HepG2 (cell line): ENCODE results near the gene PRKAG3. TPM values are rescaled to one million over a fixed set of nuclear protein-coding genes. Genes with fewer than 3 reads are reported as not detected.

Experiments
- ATAC-seq: fragments of 200-7000 bp; cut with Tn5 transposase; 3 replicates; pipeline ENCODE4 v1.9.1; 2020; ENCODE audit warnings: mild to moderate bottlenecking, moderate library complexity
- BruUV-seq: library from RNA; stranded (reverse); fragments of 400-500 nt; replicated peaks from 2 replicates; lab custom pipeline; 2021; lab: Mats Ljungman, UMichigan
- CTCF ChIA-PET: fragments of 300-600 bp; formaldehyde crosslinking; extraction: SDS; loops from one replicate; lab custom pipeline; 2021; ENCODE audit warnings: low total read pairs, inconsistent platforms, low intra/inter-chr PET ratio; lab: Yijun Ruan, JAX
- POLR2A ChIA-PET: fragments of 350-600 bp; sonication (Branson Sonifier 250); formaldehyde crosslinking; loops from one replicate; lab custom pipeline; 2020; ENCODE audit warnings: antibody characterized with exemption, inconsistent platforms; lab: Yijun Ruan, JAX
- DNase-seq: peaks from one replicate; pipeline ENCODE4 v3.0.0-alpha.2; 2015; ENCODE audit warnings: low spot score
- FAIRE-seq: peaks from 3 replicates; lab custom pipeline; 2011; peaks lifted over from hg19 to GRCh38; lab: Jason Lieb, UNC
- H2AFZ ChIP-seq: one replicate; pipeline ENCODE4 v1.6.1; 2011; ENCODE audit warnings: low read length, inconsistent platforms
- H3K27ac ChIP-seq: fragments of 300-600 bp; 3 replicates; pipeline ENCODE4 v1.8.0; 2011; ENCODE audit warnings: mixed run types, mild to moderate bottlenecking, mixed read lengths, low read length, inconsistent platforms; ENCODE audit not compliant: insufficient read depth; ENCODE audit errors: extremely low read length
- H3K27me3 ChIP-seq, 2 experiments: fragments of 200-600 bp in 1 of 2; 2 replicates in 1 of 2; 3 replicates in 1 of 2; pipeline versions ENCODE4 v1.6.0 to v1.8.0; 2011; ENCODE audit warnings: low read length in 2 of 2, mild to moderate bottlenecking in 2 of 2, moderate library complexity in 2 of 2, inconsistent platforms in 1 of 2; ENCODE audit not compliant: insufficient read depth in 2 of 2, control insufficient read depth in 1 of 2
- H3K36me3 ChIP-seq, 2 experiments: fragments of 200-600 bp in 1 of 2; replicated peaks in 1 of 2; 2 replicates in 1 of 2; 3 replicates in 1 of 2; pipeline versions ENCODE4 v1.5.1 to v1.8.0; 2011; ENCODE audit warnings: low read length in 2 of 2, inconsistent platforms in 1 of 2; ENCODE audit not compliant: insufficient read depth in 2 of 2, control insufficient read depth in 1 of 2
- H3K4me1 ChIP-seq: 2 replicates; pipeline ENCODE4 v1.5.1; 2012; ENCODE audit warnings: low read length, inconsistent platforms; ENCODE audit not compliant: insufficient read depth
- H3K4me2 ChIP-seq: 2 replicates; pipeline ENCODE4 v1.6.0; 2011; ENCODE audit warnings: low read depth, low read length, inconsistent platforms
- H3K4me3 ChIP-seq, 3 experiments: fragments of 200-600 bp in 1 of 3; sonication (generic), shearing (Covaris generic) in 1 of 3; replicated peaks in 1 of 3; 2 replicates each; pipeline ENCODE4 v1.5.1; 2011 to 2016; ENCODE audit warnings: low read length in 3 of 3, inconsistent platforms in 2 of 3, low read depth in 2 of 3, mild to moderate bottlenecking in 2 of 3, control low read depth in 1 of 3, mixed read lengths in 1 of 3; ENCODE audit not compliant: insufficient read depth in 1 of 3
- H3K79me2 ChIP-seq: one replicate; pipeline ENCODE4 v1.6.1; 2011; ENCODE audit warnings: low read length, inconsistent platforms; ENCODE audit not compliant: insufficient read depth
- H3K9ac ChIP-seq: 2 replicates; pipeline ENCODE4 v1.6.0; 2011; ENCODE audit warnings: mild to moderate bottlenecking, low read depth, low read length, inconsistent platforms; ENCODE audit not compliant: insufficient read depth
- H3K9me3 ChIP-seq: 2 replicates; pipeline ENCODE4 v1.5.1; 2012; ENCODE audit warnings: mild to moderate bottlenecking, low read length
- H4K20me1 ChIP-seq: 2 replicates; pipeline ENCODE4 v1.6.0; 2011; ENCODE audit warnings: inconsistent platforms, mild to moderate bottlenecking, low read length, moderate library complexity; ENCODE audit not compliant: insufficient read depth
- IRX3 ChIP-seq: sonication (generic); formaldehyde crosslinking; IDR thresholded peaks from 2 replicates; pipeline ENCODE4 v1.8.1; 2023; ENCODE audit warnings: mild to moderate bottlenecking, low read depth, missing genetic modification reagents, borderline replicate concordance
- MIXL1 ChIP-seq: IDR thresholded peaks from 2 replicates; pipeline ENCODE4 v1.6.1; 2016
- NFATC3 ChIP-seq: sonication (generic); formaldehyde crosslinking; IDR thresholded peaks from 2 replicates; pipeline ENCODE4 v1.5.1; 2020; ENCODE audit warnings: mild to moderate bottlenecking, missing genetic modification reagents
- RFX3 ChIP-seq: IDR thresholded peaks from 2 replicates; pipeline ENCODE4 v1.6.1; 2016; ENCODE audit warnings: missing biosample characterization, missing genetic modification reagents
- ZKSCAN8 ChIP-seq: IDR thresholded peaks from 2 replicates; pipeline ENCODE4 v1.6.1; 2016; ENCODE audit warnings: borderline replicate concordance, missing genetic modification reagents, missing compliant biosample characterization
- ZNF468 ChIP-seq: sonication (generic); formaldehyde crosslinking; IDR thresholded peaks from 2 replicates; pipeline ENCODE4 v1.8.0; 2022; ENCODE audit warnings: mild to moderate bottlenecking, moderate library complexity, missing genetic modification reagents
- WGBS: methylation state at CpG from one replicate; pipeline ENCODE4 v1.1.6; 2017; ENCODE audit warnings: low lambda C conversion rate; 5-methylcytosine and 5-hydroxymethylcytosine counted together
- in situ Hi-C: cut with HindIII; loops from 2 replicates; pipeline ENCODE4 v1.10.0; 2017; ENCODE audit warnings: low pct_unique_long_range_greater_than_20kb; ENCODE audit not compliant: extremely low pct_ligation_motif_present
- intact Hi-C: fragments of 100-400 bp; cut with micrococcal nuclease; formaldehyde crosslinking; loops from one replicate; pipeline ENCODE4 v1.10.0; 2022; ENCODE audit not compliant: unreplicated experiment
- polyA plus RNA-seq, 8 experiments: library from polyadenylated mRNA; depleted of rRNA in 3 of 8; stranded (reverse) in 7 of 8; unstranded in 1 of 8; fragments of >200 nt; fragmentation: Illumina TruSeq in 4 of 8; extraction: Trizol in 4 of 8; gene quantifications; 2 replicates each; pipeline versions ENCODE4 v1.2.1 to v1.2.3, GENCODE V29; 2011 to 2016; ENCODE audit warnings: low read depth in 4 of 8, missing spikeins in 1 of 8, mixed read lengths in 1 of 8; ENCODE audit not compliant: insufficient read depth in 1 of 8
- total RNA-seq, 5 experiments: library from RNA; depleted of rRNA; stranded (reverse); fragments of >200 nt; fragmentation: Illumina TruSeq; extraction: Trizol; gene quantifications; 2 replicates each; pipeline ENCODE4 v1.2.3, GENCODE V29; 2016; ENCODE audit warnings: low read depth in 1 of 5
- TF ChIP-seq, protein P1 (sequence below): sonication (generic); formaldehyde crosslinking; IDR thresholded peaks from 2 replicates; pipeline ENCODE4 v1.4.0; 2020; ENCODE audit warnings: mild to moderate bottlenecking, missing genetic modification reagents
- TF ChIP-seq, protein P2 (sequence below): sonication (generic); formaldehyde crosslinking; IDR thresholded peaks from 2 replicates; pipeline ENCODE4 v1.5.0; 2020; ENCODE audit warnings: missing genetic modification reagents, mild to moderate bottlenecking, borderline replicate concordance
- TF ChIP-seq, protein P3 (sequence below): sonication (generic); formaldehyde crosslinking; IDR thresholded peaks from 2 replicates; pipeline ENCODE4 v1.5.0; 2020; ENCODE audit warnings: mild to moderate bottlenecking, missing genetic modification reagents, borderline replicate concordance

The PRKAG3 gene
- total and polyA plus RNA-seq, 2 of the 13 experiments (the other 11 are each of a cell fraction or from before 2014, with no cell fraction given): not detected

DNA sequence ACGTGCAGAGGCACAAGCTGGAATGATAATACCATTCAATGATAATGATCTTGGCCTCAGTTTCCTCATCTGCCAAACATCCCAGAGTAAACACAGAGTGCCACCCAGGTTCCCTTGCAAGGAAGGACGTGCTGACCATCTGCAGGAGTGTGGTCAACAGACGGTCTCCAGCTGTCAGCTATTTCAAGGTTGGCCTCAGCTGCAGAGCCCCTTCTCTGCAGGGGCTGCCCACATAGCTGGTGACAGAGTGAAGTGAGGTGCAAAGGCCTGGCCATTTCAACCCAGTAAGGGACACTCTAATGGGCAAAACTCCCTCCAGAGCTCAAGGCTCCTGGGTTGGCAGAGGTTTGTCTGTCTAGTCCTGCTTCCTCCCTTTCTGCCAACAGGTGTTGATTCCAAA is 19.7 kb upstream of the PRKAG3 start (continued):
- TF ChIP-seq, protein P1, sequence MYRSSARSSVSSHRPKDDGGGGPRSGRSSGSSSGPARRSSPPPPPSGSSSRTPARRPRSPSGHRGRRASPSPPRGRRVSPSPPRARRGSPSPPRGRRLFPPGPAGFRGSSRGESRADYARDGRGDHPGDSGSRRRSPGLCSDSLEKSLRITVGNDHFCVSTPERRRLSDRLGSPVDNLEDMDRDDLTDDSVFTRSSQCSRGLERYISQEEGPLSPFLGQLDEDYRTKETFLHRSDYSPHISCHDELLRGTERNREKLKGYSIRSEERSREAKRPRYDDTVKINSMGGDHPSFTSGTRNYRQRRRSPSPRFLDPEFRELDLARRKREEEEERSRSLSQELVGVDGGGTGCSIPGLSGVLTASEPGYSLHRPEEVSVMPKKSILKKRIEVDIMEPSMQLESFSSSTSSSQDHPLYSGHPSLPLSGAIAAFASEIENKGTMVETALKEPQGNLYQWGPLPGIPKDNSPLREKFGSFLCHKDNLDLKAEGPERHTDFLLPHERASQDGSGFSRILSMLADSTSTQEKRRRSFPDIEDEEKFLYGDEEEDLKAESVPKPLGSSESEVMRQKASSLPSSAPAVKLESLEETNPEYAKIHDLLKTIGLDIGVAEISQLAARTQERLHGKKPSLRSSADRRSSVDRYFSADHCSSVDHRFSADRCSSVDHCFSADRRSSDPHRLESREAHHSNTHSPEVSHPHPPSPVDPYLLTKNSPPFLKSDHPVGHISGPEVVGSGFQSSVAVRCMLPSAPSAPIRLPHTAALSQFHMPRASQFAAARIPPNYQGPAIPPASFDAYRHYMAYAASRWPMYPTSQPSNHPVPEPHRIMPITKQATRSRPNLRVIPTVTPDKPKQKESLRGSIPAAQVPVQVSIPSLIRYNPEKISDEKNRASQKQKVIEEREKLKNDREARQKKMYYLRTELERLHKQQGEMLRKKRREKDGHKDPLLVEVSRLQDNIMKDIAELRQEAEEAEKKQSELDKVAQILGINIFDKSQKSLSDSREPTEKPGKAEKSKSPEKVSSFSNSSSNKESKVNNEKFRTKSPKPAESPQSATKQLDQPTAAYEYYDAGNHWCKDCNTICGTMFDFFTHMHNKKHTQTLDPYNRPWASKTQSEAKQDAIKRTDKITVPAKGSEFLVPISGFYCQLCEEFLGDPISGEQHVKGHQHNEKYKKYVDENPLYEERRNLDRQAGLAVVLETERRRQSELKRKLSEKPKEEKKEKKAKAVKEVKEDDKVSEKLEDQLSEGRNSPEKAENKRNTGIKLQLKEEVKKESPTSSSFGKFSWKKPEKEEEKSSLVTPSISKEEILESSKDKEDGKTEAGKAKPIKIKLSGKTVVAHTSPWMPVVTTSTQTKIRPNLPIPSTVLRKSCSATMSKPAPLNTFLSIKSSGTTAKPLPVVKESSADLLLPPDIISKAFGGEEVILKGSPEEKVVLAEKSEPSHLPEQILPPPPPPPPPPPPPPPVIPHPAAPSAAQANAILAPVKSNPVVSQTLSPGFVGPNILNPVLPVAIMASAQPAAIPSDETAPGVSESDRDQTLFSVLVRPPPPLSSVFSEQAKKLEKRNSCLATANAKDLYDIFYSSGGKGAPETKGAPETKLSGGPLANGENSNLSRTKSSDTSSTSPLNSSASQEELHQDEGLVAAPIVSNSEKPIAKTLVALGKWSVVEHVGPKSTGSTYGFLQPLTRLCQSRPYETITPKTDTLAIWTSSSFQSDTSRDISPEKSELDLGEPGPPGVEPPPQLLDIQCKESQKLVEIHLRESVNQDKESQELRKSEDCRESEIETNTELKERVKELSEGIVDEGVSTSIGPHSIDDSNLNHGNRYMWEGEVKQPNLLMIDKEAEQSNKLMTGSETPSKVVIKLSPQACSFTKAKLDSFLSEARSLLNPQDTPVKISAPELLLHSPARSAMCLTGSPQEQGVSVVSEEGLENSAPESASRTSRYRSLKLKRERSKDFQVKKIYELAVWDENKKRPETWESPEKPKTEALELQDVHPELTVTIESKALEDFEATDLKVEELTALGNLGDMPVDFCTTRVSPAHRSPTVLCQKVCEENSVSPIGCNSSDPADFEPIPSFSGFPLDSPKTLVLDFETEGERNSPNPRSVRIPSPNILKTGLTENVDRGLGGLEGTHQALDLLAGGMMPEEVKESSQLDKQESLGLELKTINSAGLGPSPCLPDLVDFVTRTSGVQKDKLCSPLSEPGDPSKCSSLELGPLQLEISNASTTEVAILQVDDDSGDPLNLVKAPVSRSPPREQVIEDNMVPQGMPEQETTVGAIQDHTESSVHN (CRISPR knock-in tag): no peak
- TF ChIP-seq MIXL1: no peak
- TF ChIP-seq, all 625 proteins: peak for 0

DNA sequence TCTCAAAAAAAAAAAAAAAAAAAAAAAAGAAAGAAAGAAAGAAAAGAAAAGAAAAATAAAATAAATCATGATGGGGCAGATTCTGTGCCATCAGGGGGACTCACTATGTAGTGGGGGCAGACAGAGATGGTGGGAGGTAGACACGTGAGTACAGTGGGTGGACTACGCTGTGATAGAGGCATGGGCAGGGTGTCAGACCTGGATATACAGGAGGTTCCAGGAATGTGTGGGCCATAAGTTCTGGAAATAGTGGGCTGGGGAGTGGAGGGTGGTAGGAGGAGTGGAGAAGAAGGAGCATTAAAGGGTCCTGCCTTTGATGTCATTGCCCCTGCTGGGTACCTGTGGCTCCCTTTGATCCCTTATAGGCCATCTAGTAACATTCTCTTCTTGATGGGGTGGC is 19.2 kb upstream of the PRKAG3 start:
- POLR2A ChIA-PET: no interaction called here
- H4K20me1 ChIP-seq: no peaks in the 10 kb centered on the region; the same call in 1 of the 2 replicates
- intact Hi-C loops (no loop called here), in situ Hi-C loops (no loop called here)
- no peak overlapping the region for H2AFZ ChIP-seq
- CTCF ChIA-PET: no interaction called here
- ATAC-seq (no peak), DNase-seq (no peak), FAIRE-seq (no peak)
- peaks cover 40% of the 10 kb centered on the region for H3K4me1 ChIP-seq
- H3K4me3 ChIP-seq: no peak overlapping the region
- peaks cover 4 to 53% of the 10 kb centered on the region in 2 experiments; a peak in 4 of 5 replicates for H3K27me3 ChIP-seq
- no peak overlapping the region for H3K9ac ChIP-seq
- H3K36me3 ChIP-seq: no peaks in the 10 kb centered on the region
- no peak overlapping the region for H3K4me2 ChIP-seq
- 45% methylated on average over 2 of the region's 2 CpGs for WGBS
- no peaks in the 10 kb centered on the region for H3K79me2 ChIP-seq
- BruUV-seq: no TSS peak
- no peaks in the 10 kb centered on the region for H3K9me3 ChIP-seq
- H3K27ac ChIP-seq: no peak overlapping the region
- TF ChIP-seq RFX3 (CRISPR knock-in tag): no peak
- TF ChIP-seq NFATC3 (CRISPR knock-in tag): no peak
- TF ChIP-seq IRX3 (CRISPR knock-in tag): no peak
- TF ChIP-seq ZKSCAN8 (CRISPR knock-in tag): no peak
- TF ChIP-seq, protein P2, sequence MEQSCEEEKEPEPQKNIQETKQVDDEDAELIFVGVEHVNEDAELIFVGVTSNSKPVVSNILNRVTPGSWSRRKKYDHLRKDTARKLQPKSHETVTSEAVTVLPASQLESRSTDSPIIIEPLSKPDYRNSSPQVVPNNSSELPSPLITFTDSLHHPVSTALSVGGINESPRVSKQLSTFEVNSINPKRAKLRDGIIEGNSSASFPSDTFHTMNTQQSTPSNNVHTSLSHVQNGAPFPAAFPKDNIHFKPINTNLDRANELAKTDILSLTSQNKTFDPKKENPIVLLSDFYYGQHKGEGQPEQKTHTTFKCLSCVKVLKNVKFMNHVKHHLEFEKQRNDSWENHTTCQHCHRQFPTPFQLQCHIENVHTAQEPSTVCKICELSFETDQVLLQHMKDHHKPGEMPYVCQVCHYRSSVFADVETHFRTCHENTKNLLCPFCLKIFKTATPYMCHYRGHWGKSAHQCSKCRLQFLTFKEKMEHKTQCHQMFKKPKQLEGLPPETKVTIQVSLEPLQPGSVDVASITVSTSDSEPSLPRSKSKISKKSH (CRISPR knock-in tag): no peak
- TF ChIP-seq, protein P3, sequence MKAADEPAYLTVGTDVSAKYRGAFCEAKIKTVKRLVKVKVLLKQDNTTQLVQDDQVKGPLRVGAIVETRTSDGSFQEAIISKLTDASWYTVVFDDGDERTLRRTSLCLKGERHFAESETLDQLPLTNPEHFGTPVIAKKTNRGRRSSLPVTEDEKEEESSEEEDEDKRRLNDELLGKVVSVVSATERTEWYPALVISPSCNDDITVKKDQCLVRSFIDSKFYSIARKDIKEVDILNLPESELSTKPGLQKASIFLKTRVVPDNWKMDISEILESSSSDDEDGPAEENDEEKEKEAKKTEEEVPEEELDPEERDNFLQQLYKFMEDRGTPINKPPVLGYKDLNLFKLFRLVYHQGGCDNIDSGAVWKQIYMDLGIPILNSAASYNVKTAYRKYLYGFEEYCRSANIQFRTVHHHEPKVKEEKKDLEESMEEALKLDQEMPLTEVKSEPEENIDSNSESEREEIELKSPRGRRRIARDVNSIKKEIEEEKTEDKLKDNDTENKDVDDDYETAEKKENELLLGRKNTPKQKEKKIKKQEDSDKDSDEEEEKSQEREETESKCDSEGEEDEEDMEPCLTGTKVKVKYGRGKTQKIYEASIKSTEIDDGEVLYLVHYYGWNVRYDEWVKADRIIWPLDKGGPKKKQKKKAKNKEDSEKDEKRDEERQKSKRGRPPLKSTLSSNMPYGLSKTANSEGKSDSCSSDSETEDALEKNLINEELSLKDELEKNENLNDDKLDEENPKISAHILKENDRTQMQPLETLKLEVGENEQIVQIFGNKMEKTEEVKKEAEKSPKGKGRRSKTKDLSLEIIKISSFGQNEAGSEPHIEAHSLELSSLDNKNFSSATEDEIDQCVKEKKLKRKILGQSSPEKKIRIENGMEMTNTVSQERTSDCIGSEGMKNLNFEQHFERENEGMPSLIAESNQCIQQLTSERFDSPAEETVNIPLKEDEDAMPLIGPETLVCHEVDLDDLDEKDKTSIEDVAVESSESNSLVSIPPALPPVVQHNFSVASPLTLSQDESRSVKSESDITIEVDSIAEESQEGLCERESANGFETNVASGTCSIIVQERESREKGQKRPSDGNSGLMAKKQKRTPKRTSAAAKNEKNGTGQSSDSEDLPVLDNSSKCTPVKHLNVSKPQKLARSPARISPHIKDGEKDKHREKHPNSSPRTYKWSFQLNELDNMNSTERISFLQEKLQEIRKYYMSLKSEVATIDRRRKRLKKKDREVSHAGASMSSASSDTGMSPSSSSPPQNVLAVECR (CRISPR knock-in tag): no peak
- no peak for TF ChIP-seq ZNF468 (CRISPR knock-in tag)
